HEK293 (cell line): Measurements from ENCODE around the gene P2RY11.

Experiments used
- GLI4 ChIP-seq: fragments of 450-650 bp; formaldehyde crosslinking; IDR thresholded peaks from 2 replicates; pipeline ENCODE4 v1.5.1; 2016; ENCODE audit warnings: missing biosample characterization, missing genetic modification characterization
- MEIS1 ChIP-seq: sonication (generic); formaldehyde crosslinking; IDR thresholded peaks from 2 replicates; pipeline ENCODE4 v1.8.1; 2022; ENCODE audit warnings: missing genetic modification reagents, mild to moderate bottlenecking, borderline replicate concordance
- SP2 ChIP-seq: fragments of 450-650 bp; formaldehyde crosslinking; IDR thresholded peaks from 2 replicates; pipeline ENCODE4 v1.5.1; 2016; ENCODE audit warnings: missing biosample characterization, missing genetic modification characterization
- TCF7L2 ChIP-seq: IDR thresholded peaks from 2 replicates; pipeline ENCODE4 v1.6.1; 2011; ENCODE audit warnings: low read depth, mild to moderate bottlenecking, inconsistent platforms, low read length, moderate library complexity, borderline replicate concordance
- YY1 ChIP-seq: fragments of 450-650 bp; formaldehyde crosslinking; IDR thresholded peaks from 2 replicates; pipeline ENCODE4 v1.5.1; 2018; ENCODE audit warnings: missing biosample characterization, missing genetic modification characterization
- ZBTB48 ChIP-seq: fragments of 450-650 bp; formaldehyde crosslinking; IDR thresholded peaks from 2 replicates; pipeline ENCODE4 v1.5.1; 2016; ENCODE audit warnings: missing biosample characterization, missing genetic modification characterization
- ZNF146 ChIP-seq: fragments of 450-650 bp; formaldehyde crosslinking; IDR thresholded peaks from 2 replicates; pipeline ENCODE4 v1.5.1; 2016; ENCODE audit warnings: missing biosample characterization, missing genetic modification characterization
- ZNF544 ChIP-seq: fragments of 450-650 bp; formaldehyde crosslinking; IDR thresholded peaks from 2 replicates; pipeline ENCODE4 v1.5.0; 2017; ENCODE audit warnings: missing biosample characterization, missing genetic modification characterization
- ZNF658 ChIP-seq: fragments of 450-650 bp; formaldehyde crosslinking; IDR thresholded peaks from 2 replicates; pipeline ENCODE4; 2016; ENCODE audit warnings: missing biosample characterization, missing genetic modification characterization
- ZNF664 ChIP-seq: fragments of 450-650 bp; formaldehyde crosslinking; IDR thresholded peaks from 2 replicates; pipeline ENCODE4 v1.5.1; 2016; ENCODE audit warnings: missing biosample characterization, missing genetic modification characterization
- TF ChIP-seq, protein P1 (sequence below): fragments of 450-650 bp; formaldehyde crosslinking; IDR thresholded peaks from 2 replicates; pipeline ENCODE4 v1.5.1; 2016; ENCODE audit warnings: missing biosample characterization, missing genetic modification characterization
- TF ChIP-seq, protein P2 (sequence below): fragments of 450-650 bp; formaldehyde crosslinking; conservative IDR thresholded peaks from 2 replicates; pipeline ENCODE4 v1.5.1; 2016; ENCODE audit warnings: low read depth, missing biosample characterization, missing genetic modification characterization
- TF ChIP-seq, protein P3 (sequence below): fragments of 450-650 bp; formaldehyde crosslinking; IDR thresholded peaks from 2 replicates; pipeline ENCODE4 v1.5.1; 2016; ENCODE audit warnings: missing biosample characterization, missing genetic modification characterization, borderline replicate concordance

DNA sequence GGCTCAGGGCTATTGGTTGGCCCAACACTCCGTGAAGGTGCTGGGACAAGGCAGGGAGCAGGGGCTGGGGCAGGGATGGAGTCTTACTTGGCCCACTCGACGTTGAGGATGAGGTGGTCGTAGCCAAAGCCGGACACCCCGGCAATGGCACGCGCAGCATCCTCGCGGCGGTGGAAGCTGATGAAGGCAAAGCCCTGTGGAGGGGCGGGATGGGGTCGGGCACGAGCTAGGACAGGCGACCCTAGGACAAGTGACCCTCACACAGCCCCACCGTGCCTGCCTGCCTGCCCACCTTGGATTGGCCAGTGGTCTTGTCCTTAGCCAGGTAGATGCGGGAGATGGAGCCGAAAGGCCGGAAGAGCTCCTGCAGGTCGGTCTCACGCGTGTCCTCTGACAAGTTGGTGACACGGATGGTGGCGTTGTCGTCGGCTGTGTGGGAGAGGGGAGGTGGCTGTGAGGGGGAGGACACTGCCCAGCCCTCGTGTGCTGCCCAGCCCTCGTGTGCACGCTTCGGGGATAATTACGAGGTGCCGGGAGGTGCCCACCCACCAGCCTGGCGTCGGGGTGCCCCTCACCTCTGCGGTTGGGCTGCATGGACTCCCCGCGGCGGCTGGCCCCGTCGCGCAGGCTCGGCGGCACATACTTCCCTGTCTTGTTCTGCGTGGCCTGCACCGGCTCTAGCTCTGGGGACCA, 4.0 kb downstream of the P2RY11 start:
- TF ChIP-seq, protein P1, sequence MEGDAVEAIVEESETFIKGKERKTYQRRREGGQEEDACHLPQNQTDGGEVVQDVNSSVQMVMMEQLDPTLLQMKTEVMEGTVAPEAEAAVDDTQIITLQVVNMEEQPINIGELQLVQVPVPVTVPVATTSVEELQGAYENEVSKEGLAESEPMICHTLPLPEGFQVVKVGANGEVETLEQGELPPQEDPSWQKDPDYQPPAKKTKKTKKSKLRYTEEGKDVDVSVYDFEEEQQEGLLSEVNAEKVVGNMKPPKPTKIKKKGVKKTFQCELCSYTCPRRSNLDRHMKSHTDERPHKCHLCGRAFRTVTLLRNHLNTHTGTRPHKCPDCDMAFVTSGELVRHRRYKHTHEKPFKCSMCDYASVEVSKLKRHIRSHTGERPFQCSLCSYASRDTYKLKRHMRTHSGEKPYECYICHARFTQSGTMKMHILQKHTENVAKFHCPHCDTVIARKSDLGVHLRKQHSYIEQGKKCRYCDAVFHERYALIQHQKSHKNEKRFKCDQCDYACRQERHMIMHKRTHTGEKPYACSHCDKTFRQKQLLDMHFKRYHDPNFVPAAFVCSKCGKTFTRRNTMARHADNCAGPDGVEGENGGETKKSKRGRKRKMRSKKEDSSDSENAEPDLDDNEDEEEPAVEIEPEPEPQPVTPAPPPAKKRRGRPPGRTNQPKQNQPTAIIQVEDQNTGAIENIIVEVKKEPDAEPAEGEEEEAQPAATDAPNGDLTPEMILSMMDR (tag by site-specific recombination) = no peak
- TF ChIP-seq GLI4 = no peak
- TF ChIP-seq ZNF664 (tag by site-specific recombination) = no peak
- TF ChIP-seq YY1 (tag by site-specific recombination) = no peak
- no peak for TF ChIP-seq ZNF544 (tag by site-specific recombination)
- TF ChIP-seq TCF7L2 = no peak
- TF ChIP-seq ZNF658 = no peak
- no peak for TF ChIP-seq ZBTB48 (tag by site-specific recombination)
- no peak for TF ChIP-seq ZNF146 (tag by site-specific recombination)
- no peak for TF ChIP-seq SP2
- TF ChIP-seq, protein P2, sequence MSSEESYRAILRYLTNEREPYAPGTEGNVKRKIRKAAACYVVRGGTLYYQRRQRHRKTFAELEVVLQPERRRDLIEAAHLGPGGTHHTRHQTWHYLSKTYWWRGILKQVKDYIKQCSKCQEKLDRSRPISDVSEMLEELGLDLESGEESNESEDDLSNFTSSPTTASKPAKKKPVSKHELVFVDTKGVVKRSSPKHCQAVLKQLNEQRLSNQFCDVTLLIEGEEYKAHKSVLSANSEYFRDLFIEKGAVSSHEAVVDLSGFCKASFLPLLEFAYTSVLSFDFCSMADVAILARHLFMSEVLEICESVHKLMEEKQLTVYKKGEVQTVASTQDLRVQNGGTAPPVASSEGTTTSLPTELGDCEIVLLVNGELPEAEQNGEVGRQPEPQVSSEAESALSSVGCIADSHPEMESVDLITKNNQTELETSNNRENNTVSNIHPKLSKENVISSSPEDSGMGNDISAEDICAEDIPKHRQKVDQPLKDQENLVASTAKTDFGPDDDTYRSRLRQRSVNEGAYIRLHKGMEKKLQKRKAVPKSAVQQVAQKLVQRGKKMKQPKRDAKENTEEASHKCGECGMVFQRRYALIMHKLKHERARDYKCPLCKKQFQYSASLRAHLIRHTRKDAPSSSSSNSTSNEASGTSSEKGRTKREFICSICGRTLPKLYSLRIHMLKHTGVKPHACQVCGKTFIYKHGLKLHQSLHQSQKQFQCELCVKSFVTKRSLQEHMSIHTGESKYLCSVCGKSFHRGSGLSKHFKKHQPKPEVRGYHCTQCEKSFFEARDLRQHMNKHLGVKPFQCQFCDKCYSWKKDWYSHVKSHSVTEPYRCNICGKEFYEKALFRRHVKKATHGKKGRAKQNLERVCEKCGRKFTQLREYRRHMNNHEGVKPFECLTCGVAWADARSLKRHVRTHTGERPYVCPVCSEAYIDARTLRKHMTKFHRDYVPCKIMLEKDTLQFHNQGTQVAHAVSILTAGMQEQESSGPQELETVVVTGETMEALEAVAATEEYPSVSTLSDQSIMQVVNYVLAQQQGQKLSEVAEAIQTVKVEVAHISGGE = no peak
- TF ChIP-seq, protein P3, sequence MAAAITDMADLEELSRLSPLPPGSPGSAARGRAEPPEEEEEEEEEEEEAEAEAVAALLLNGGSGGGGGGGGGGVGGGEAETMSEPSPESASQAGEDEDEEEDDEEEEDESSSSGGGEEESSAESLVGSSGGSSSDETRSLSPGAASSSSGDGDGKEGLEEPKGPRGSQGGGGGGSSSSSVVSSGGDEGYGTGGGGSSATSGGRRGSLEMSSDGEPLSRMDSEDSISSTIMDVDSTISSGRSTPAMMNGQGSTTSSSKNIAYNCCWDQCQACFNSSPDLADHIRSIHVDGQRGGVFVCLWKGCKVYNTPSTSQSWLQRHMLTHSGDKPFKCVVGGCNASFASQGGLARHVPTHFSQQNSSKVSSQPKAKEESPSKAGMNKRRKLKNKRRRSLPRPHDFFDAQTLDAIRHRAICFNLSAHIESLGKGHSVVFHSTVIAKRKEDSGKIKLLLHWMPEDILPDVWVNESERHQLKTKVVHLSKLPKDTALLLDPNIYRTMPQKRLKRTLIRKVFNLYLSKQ (tag by site-specific recombination) = no peak
- TF ChIP-seq MEIS1 (CRISPR knock-in tag) = no peak
